DOHH2 (cell line): Measurements from ENCODE around the gene KCNV2.

Experiments
- H3F3A ChIP-seq: fragments of 200-600 bp; sonication (generic), shearing (Covaris generic); 2 replicates; pipeline ENCODE4 v1.6.0; 2016; ENCODE audit warnings: antibody characterized with exemption, mild to moderate bottlenecking; ENCODE audit not compliant: control insufficient read depth, insufficient read depth
- H3K27ac ChIP-seq: fragments of 200-600 bp; sonication (generic); 2 replicates; pipeline ENCODE4 v1.5.1; 2014; ENCODE audit warnings: low read depth, mild to moderate bottlenecking, low read length, moderate library complexity
- H3K27me3 ChIP-seq: fragments of 200-600 bp; sonication (generic); 2 replicates; pipeline ENCODE4 v1.6.1; 2014; ENCODE audit warnings: mild to moderate bottlenecking, low read length, mixed read lengths; ENCODE audit not compliant: control insufficient read depth
- H3K36me3 ChIP-seq: fragments of 200-600 bp; sonication (generic); 2 replicates; pipeline ENCODE4 v1.6.1; 2014; ENCODE audit warnings: mild to moderate bottlenecking, low read length, moderate library complexity, mixed read lengths; ENCODE audit not compliant: control insufficient read depth
- H3K4me1 ChIP-seq: fragments of 200-600 bp; sonication (generic); 2 replicates; pipeline ENCODE4 v1.6.1; 2014; ENCODE audit warnings: mild to moderate bottlenecking, low read length, mixed read lengths; ENCODE audit not compliant: control insufficient read depth
- H3K4me2 ChIP-seq: fragments of 200-600 bp; sonication (generic); 2 replicates; pipeline ENCODE4 v1.6.0; 2014; ENCODE audit warnings: mild to moderate bottlenecking, low read length, moderate library complexity
- H3K4me3 ChIP-seq: fragments of 200-600 bp; sonication (generic); 2 replicates; pipeline ENCODE4 v1.5.1; 2014; ENCODE audit warnings: mild to moderate bottlenecking, low read length, mixed read lengths
- H3K79me2 ChIP-seq: fragments of 200-600 bp; sonication (generic); 2 replicates; pipeline ENCODE4 v1.6.1; 2014; ENCODE audit warnings: mild to moderate bottlenecking, low read length, mixed read lengths; ENCODE audit not compliant: control insufficient read depth
- H3K9me2 ChIP-seq: fragments of 200-600 bp; sonication (generic); replicated peaks from 2 replicates; pipeline ENCODE4 v1.6.1; 2014; ENCODE audit warnings: mild to moderate bottlenecking, low read length, mixed read lengths; ENCODE audit not compliant: control insufficient read depth
- H3K9me3 ChIP-seq: fragments of 200-600 bp; sonication (generic); 2 replicates; pipeline ENCODE4 v1.6.1; 2014; ENCODE audit warnings: antibody characterized with exemption, low read length, mixed read lengths; ENCODE audit not compliant: control insufficient read depth, insufficient read depth
- H4K20me1 ChIP-seq: fragments of 200-600 bp; sonication (generic); 2 replicates; pipeline ENCODE4 v1.6.0; 2014; ENCODE audit warnings: low read depth, mild to moderate bottlenecking, antibody characterized with exemption, low read length, moderate library complexity; ENCODE audit not compliant: control insufficient read depth, insufficient read depth
- EZH2phosphoT487 ChIP-seq: fragments of 200-600 bp; sonication (generic); IDR thresholded peaks from 2 replicates; pipeline ENCODE4 v1.6.1; 2017; ENCODE audit warnings: borderline replicate concordance, mild to moderate bottlenecking, antibody characterized with exemption, low read length, moderate library complexity, mixed read lengths
- TF ChIP-seq, protein P1 (sequence below): fragments of 200-600 bp; sonication (generic); IDR thresholded peaks from one replicate; pipeline ENCODE4 v1.5.1; 2014; ENCODE audit warnings: antibody characterized with exemption, mild to moderate bottlenecking, low read depth, low read length; ENCODE audit not compliant: poor library complexity, severe bottlenecking

KCNV2 gene

GRCh38 chr9:2727966-2728613 lies 10.8 kb downstream of the KCNV2 start:
- no peaks in the 10 kb centered on the region for H4K20me1 ChIP-seq
- no peak overlapping the region for H3K27ac ChIP-seq

GRCh38 chr9:2729003-2729402 lies 11.7 kb downstream of the KCNV2 start:
- no peaks in the 10 kb centered on the region for H3F3A ChIP-seq
- peaks cover 10% of the 10 kb centered on the region for H3K4me1 ChIP-seq
- no peaks in the 10 kb centered on the region for H3K79me2 ChIP-seq
- no peaks in the 10 kb centered on the region for H4K20me1 ChIP-seq
- no peak overlapping the region for H3K4me2 ChIP-seq
- no peak overlapping the region for H3K4me3 ChIP-seq
- no peaks in the 10 kb centered on the region for H3K9me2 ChIP-seq
- no peaks in the 10 kb centered on the region for H3K36me3 ChIP-seq
- no peaks in the 10 kb centered on the region for H3K27me3 ChIP-seq
- no peak for TF ChIP-seq EZH2phosphoT487
- TF ChIP-seq, protein P1, sequence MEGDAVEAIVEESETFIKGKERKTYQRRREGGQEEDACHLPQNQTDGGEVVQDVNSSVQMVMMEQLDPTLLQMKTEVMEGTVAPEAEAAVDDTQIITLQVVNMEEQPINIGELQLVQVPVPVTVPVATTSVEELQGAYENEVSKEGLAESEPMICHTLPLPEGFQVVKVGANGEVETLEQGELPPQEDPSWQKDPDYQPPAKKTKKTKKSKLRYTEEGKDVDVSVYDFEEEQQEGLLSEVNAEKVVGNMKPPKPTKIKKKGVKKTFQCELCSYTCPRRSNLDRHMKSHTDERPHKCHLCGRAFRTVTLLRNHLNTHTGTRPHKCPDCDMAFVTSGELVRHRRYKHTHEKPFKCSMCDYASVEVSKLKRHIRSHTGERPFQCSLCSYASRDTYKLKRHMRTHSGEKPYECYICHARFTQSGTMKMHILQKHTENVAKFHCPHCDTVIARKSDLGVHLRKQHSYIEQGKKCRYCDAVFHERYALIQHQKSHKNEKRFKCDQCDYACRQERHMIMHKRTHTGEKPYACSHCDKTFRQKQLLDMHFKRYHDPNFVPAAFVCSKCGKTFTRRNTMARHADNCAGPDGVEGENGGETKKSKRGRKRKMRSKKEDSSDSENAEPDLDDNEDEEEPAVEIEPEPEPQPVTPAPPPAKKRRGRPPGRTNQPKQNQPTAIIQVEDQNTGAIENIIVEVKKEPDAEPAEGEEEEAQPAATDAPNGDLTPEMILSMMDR: no peak
- no peak overlapping the region for H3K27ac ChIP-seq
- H3K9me3 ChIP-seq: no peaks in the 10 kb centered on the region

More at GRCh38 chr9:2727966-2728613, 10.8 kb downstream of the KCNV2 start:
- Histone ChIP-seq H3K9me2 (no peaks in the 10 kb centered on the region), H3K4me3 (no peak overlapping the region), H3K36me3 (no peaks in the 10 kb centered on the region), H3K9me3 (no peaks in the 10 kb centered on the region), H3K27me3 (no peaks in the 10 kb centered on the region), H3K4me2 (peak overlapping the region; percentile 12), H3F3A (no peaks in the 10 kb centered on the region), H3K4me1 (peaks cover 10% of the 10 kb centered on the region), H3K79me2 (no peaks in the 10 kb centered on the region)
- no peak for TF ChIP-seq EZH2phosphoT487
- TF ChIP-seq, protein P1: peak; percentile 78

DNA sequence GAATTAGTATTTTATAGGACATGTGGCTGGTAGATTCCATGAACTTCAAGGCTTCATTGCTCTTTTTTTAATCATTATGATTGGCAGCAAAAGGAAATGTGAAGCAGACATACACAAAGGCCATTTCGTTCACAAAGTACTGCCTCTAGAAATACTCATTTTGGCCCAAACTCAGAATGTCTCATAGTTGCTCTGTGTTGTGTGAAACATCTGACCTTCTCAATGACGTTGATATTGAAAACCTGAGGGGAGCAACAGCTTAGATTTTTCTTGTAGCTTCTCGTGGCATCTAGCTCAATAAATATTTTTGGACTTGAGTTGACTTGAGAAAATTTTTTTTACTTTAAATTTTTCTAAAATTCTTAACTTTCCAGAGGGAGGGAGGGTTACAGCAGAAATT lies 12.4 kb downstream of the KCNV2 start:
- no peaks in the 10 kb centered on the region for H4K20me1 ChIP-seq
- no peaks in the 10 kb centered on the region for H3K36me3 ChIP-seq
- no peaks in the 10 kb centered on the region for H3K9me2 ChIP-seq
- TF ChIP-seq EZH2phosphoT487: no peak
- TF ChIP-seq, protein P1: no peak
- no peak overlapping the region for H3K27ac ChIP-seq
- no peaks in the 10 kb centered on the region for H3F3A ChIP-seq
- H3K79me2 ChIP-seq: no peaks in the 10 kb centered on the region
- H3K4me1 ChIP-seq: peaks cover 10% of the 10 kb centered on the region
- H3K4me2 ChIP-seq: no peak overlapping the region
- H3K4me3 ChIP-seq: no peak overlapping the region
- no peaks in the 10 kb centered on the region for H3K9me3 ChIP-seq
- H3K27me3 ChIP-seq: no peaks in the 10 kb centered on the region
